GM23338 (cell line): ENCODE measurements around the gene KRTAP22-2. TPM values are rescaled to one million over a fixed set of nuclear protein-coding genes. Genes with fewer than 3 reads are reported as not detected.

Experiments used
- ATAC-seq: fragments of 200-7000 bp; cut with Tn5 transposase; 3 replicates; pipeline ENCODE4 v1.9.1; 2020
- DNase-seq: peaks from one replicate; pipeline ENCODE4 v3.0.0-alpha.2; 2015; ENCODE audit warnings: low spot score
- H2AFZ ChIP-seq: fragments of 200-600 bp; sonication (generic); 2 replicates; pipeline ENCODE4 v1.8.0; 2016; ENCODE audit warnings: antibody characterized with exemption, mild to moderate bottlenecking, moderate library complexity
- H3F3A ChIP-seq: fragments of 200-600 bp; sonication (generic); replicated peaks from 2 replicates; pipeline ENCODE4 v1.8.0; 2017; ENCODE audit warnings: antibody characterized with exemption, mixed run types, low read depth
- H3K27ac ChIP-seq: fragments of 200-600 bp; sonication (generic); 2 replicates; pipeline ENCODE4 v1.6.1; 2016; ENCODE audit warnings: low read depth
- H3K27me3 ChIP-seq: fragments of 200-600 bp; sonication (generic); 2 replicates; pipeline ENCODE4 v1.8.0; 2016; ENCODE audit warnings: mild to moderate bottlenecking, mixed run types, moderate library complexity; ENCODE audit not compliant: insufficient read depth
- H3K36me3 ChIP-seq: fragments of 200-600 bp; sonication (generic); 2 replicates; pipeline ENCODE4 v1.8.0; 2016; ENCODE audit warnings: mild to moderate bottlenecking; ENCODE audit not compliant: insufficient read depth
- H3K4me1 ChIP-seq: fragments of 200-600 bp; sonication (generic); 2 replicates; pipeline ENCODE4 v1.8.0; 2016; ENCODE audit warnings: mild to moderate bottlenecking, moderate library complexity; ENCODE audit not compliant: insufficient read depth
- H3K4me2 ChIP-seq: fragments of 200-600 bp; sonication (generic); 2 replicates; pipeline ENCODE4 v1.7.1; 2017; ENCODE audit warnings: mixed run types
- H3K4me3 ChIP-seq: fragments of 200-600 bp; sonication (generic); 2 replicates; pipeline ENCODE4 v1.6.1; 2016; ENCODE audit warnings: mixed run types
- H3K79me2 ChIP-seq: fragments of 200-600 bp; sonication (generic); replicated peaks from 2 replicates; pipeline ENCODE4 v1.8.0; 2017; ENCODE audit warnings: mild to moderate bottlenecking; ENCODE audit not compliant: insufficient read depth
- H3K9me2 ChIP-seq: fragments of 200-600 bp; sonication (generic); 2 replicates; pipeline ENCODE4 v1.8.0; 2017; ENCODE audit not compliant: insufficient read depth
- H4K20me1 ChIP-seq: fragments of 200-600 bp; sonication (generic); replicated peaks from 2 replicates; pipeline ENCODE4 v1.8.0; 2017; ENCODE audit warnings: mild to moderate bottlenecking; ENCODE audit not compliant: insufficient read depth
- H3K27ac Mint-ChIP-seq: 2 replicates; pipeline ENCODE4 v1.8.0; 2020; ENCODE audit warnings: inconsistent platforms, mild to moderate bottlenecking, moderate library complexity, mixed read lengths
- H3K27me3 Mint-ChIP-seq: 3 replicates; pipeline ENCODE4 v1.8.0; 2022; ENCODE audit warnings: low read depth, mild to moderate bottlenecking, moderate library complexity, mixed read lengths, inconsistent platforms; ENCODE audit not compliant: insufficient read depth, poor library complexity
- H3K36me3 Mint-ChIP-seq: 3 replicates; pipeline ENCODE4 v1.8.0; 2021; ENCODE audit warnings: low read depth, mild to moderate bottlenecking, inconsistent platforms, moderate library complexity, mixed read lengths
- H3K4me1 Mint-ChIP-seq: 3 replicates; pipeline ENCODE4 v1.8.0; 2020; ENCODE audit warnings: mild to moderate bottlenecking, inconsistent platforms, mixed read lengths
- H3K4me3 Mint-ChIP-seq: 3 replicates; pipeline ENCODE4 v1.8.0; 2021; ENCODE audit warnings: moderate library complexity, mild to moderate bottlenecking, inconsistent platforms, mixed read lengths
- H3K9me3 Mint-ChIP-seq: 3 replicates; pipeline ENCODE4 v1.8.0; 2020; ENCODE audit warnings: moderate library complexity, mild to moderate bottlenecking, inconsistent platforms, mixed read lengths
- CREB1 ChIP-seq: fragments of 250-450 bp; sonication (Bioruptor Pico); IDR thresholded peaks from 2 replicates; pipeline ENCODE4 v1.5.0; 2020; ENCODE audit warnings: low read depth, mild to moderate bottlenecking, moderate library complexity
- CTCF ChIP-seq, 2 experiments: fragments of 200-600 bp in 1 of 2; sonication (generic) in 1 of 2; conservative IDR thresholded peaks; 2 replicates each; pipeline versions ENCODE4 v1.5.1 to v1.6.1; 2016 to 2017; ENCODE audit warnings: antibody characterized with exemption in 2 of 2, low read depth in 2 of 2, mild to moderate bottlenecking in 2 of 2, moderate library complexity in 1 of 2
- ETS1 ChIP-seq: IDR thresholded peaks from 2 replicates; pipeline ENCODE4 v1.6.1; 2016; ENCODE audit warnings: antibody characterized with exemption
- EZH2phosphoT487 ChIP-seq: fragments of 200-600 bp; sonication (generic); IDR thresholded peaks from one replicate; pipeline ENCODE4 v1.8.1; 2018; ENCODE audit warnings: antibody characterized with exemption; ENCODE audit not compliant: unreplicated experiment
- JUNB ChIP-seq: IDR thresholded peaks from one replicate; pipeline ENCODE4 v1.6.1; 2016; ENCODE audit warnings: antibody characterized with exemption; ENCODE audit not compliant: unreplicated experiment
- NANOG ChIP-seq: IDR thresholded peaks from 2 replicates; pipeline ENCODE4 v1.6.1; 2016; ENCODE audit warnings: antibody characterized with exemption, borderline replicate concordance
- STAT1 ChIP-seq: IDR thresholded peaks from one replicate; pipeline ENCODE4 v1.6.1; 2016; ENCODE audit warnings: antibody characterized with exemption; ENCODE audit not compliant: unreplicated experiment
- ZNF114 ChIP-seq: fragments of 250-450 bp; sonication (Bioruptor Pico); IDR thresholded peaks from 2 replicates; pipeline ENCODE4 v1.5.0; 2020; ENCODE audit warnings: mild to moderate bottlenecking, moderate library complexity
- ZNF331 ChIP-seq: fragments of 250-450 bp; sonication (Bioruptor Pico); IDR thresholded peaks from 2 replicates; pipeline ENCODE4 v1.5.0; 2020; ENCODE audit warnings: low read depth, mild to moderate bottlenecking, moderate library complexity
- polyA plus RNA-seq: library from polyadenylated mRNA; unstranded; fragments of >200 nt; fragmentation: Nextera tagmentation; extraction: Ambion mirVana; gene quantifications from 2 replicates; pipeline ENCODE4 v1.2.1, GENCODE V29; 2016
- total RNA-seq: library from RNA; depleted of rRNA; stranded (reverse); fragments of >200 nt; shearing (Covaris generic); gene quantifications from 2 replicates; pipeline ENCODE4 v1.2.3, GENCODE V29; 2014
- TF ChIP-seq, protein P1 (sequence below): fragments of 250-450 bp; sonication (Bioruptor Pico); IDR thresholded peaks from 2 replicates; pipeline ENCODE4 v1.5.0; 2020; ENCODE audit warnings: mild to moderate bottlenecking, moderate library complexity

The KRTAP22-2 gene
- total and polyA plus RNA-seq, 2 experiments from 2014 or later, result not detected

DNA sequence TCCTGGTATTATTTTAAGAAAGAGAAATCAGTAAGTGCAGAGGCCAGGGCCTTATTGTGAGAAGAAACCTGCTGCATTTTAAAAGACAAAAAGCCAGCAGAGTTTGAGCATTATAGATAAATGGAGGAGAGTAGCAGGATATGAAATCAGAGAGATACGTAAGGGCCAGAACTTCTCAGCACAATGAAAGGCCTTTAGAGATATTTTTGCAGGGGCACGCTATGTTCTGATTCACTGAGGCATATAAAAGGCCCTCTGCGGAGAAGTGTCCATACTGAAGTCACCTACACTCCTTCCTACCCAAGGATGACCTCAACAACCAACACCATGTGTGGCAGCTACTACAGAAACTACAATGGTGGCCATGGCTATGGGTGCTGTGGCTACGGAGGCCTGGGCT lies 1.9 kb upstream of the KRTAP22-2 start, which contains the start of gene KRTAP6-3:
KRTAP6-3 (plus strand) TSS at position 301 of the 400 bp plus-strand sequence; CDS start at position 307, 6 bp downstream.
- H3K9me2 ChIP-seq, result no peaks in the 10 kb centered on the region
- ATAC-seq, result no peak
- no peaks in the 10 kb centered on the region for H3K9me3 Mint-ChIP-seq
- no peaks in the 10 kb centered on the region for H3F3A ChIP-seq
- TF ChIP-seq, protein P1, sequence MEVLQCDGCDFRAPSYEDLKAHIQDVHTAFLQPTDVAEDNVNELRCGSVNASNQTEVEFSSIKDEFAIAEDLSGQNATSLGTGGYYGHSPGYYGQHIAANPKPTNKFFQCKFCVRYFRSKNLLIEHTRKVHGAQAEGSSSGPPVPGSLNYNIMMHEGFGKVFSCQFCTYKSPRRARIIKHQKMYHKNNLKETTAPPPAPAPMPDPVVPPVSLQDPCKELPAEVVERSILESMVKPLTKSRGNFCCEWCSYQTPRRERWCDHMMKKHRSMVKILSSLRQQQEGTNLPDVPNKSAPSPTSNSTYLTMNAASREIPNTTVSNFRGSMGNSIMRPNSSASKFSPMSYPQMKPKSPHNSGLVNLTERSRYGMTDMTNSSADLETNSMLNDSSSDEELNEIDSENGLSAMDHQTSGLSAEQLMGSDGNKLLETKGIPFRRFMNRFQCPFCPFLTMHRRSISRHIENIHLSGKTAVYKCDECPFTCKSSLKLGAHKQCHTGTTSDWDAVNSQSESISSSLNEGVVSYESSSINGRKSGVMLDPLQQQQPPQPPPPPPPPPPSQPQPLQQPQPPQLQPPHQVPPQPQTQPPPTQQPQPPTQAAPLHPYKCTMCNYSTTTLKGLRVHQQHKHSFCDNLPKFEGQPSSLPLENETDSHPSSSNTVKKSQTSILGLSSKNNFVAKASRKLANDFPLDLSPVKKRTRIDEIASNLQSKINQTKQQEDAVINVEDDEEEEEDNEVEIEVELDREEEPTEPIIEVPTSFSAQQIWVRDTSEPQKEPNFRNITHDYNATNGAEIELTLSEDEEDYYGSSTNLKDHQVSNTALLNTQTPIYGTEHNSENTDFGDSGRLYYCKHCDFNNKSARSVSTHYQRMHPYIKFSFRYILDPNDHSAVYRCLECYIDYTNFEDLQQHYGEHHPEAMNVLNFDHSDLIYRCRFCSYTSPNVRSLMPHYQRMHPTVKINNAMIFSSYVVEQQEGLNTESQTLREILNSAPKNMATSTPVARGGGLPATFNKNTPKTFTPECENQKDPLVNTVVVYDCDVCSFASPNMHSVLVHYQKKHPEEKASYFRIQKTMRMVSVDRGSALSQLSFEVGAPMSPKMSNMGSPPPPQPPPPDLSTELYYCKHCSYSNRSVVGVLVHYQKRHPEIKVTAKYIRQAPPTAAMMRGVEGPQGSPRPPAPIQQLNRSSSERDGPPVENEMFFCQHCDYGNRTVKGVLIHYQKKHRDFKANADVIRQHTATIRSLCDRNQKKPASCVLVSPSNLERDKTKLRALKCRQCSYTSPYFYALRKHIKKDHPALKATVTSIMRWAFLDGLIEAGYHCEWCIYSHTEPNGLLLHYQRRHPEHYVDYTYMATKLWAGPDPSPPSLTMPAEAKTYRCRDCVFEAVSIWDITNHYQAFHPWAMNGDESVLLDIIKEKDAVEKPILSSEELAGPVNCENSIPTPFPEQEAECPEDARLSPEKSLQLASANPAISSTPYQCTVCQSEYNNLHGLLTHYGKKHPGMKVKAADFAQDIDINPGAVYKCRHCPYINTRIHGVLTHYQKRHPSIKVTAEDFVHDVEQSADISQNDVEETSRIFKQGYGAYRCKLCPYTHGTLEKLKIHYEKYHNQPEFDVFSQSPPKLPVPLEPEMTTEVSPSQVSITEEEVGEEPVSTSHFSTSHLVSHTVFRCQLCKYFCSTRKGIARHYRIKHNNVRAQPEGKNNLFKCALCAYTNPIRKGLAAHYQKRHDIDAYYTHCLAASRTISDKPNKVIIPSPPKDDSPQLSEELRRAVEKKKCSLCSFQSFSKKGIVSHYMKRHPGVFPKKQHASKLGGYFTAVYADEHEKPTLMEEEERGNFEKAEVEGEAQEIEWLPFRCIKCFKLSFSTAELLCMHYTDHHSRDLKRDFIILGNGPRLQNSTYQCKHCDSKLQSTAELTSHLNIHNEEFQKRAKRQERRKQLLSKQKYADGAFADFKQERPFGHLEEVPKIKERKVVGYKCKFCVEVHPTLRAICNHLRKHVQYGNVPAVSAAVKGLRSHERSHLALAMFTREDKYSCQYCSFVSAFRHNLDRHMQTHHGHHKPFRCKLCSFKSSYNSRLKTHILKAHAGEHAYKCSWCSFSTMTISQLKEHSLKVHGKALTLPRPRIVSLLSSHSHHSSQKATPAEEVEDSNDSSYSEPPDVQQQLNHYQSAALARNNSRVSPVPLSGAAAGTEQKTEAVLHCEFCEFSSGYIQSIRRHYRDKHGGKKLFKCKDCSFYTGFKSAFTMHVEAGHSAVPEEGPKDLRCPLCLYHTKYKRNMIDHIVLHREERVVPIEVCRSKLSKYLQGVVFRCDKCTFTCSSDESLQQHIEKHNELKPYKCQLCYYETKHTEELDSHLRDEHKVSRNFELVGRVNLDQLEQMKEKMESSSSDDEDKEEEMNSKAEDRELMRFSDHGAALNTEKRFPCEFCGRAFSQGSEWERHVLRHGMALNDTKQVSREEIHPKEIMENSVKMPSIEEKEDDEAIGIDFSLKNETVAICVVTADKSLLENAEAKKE (CRISPR knock-in tag), result no peak
- no peak for TF ChIP-seq CREB1 (CRISPR knock-in tag)
- no peak for TF ChIP-seq CTCF (conservative IDR thresholded peaks at IDR 0.05; ENCODE audit: low read depth in 2 of 2)
- TF ChIP-seq ZNF114 (CRISPR knock-in tag), result no peak
- TF ChIP-seq EZH2phosphoT487, result no peak
- TF ChIP-seq JUNB, result no peak
- no peak for TF ChIP-seq ZNF331 (CRISPR knock-in tag)
- no peak for TF ChIP-seq STAT1
- TF ChIP-seq NANOG, result no peak
- TF ChIP-seq ETS1, result no peak
- no peaks in the 10 kb centered on the region for H3K79me2 ChIP-seq
- H3K4me3 ChIP-seq, result no peak within 1 kb of the TSS
- no peaks in the 10 kb centered on the region for H3K27me3 Mint-ChIP-seq
- H3K36me3 ChIP-seq, result no peaks in the 10 kb centered on the region
- H3K36me3 Mint-ChIP-seq, result no peaks in the 10 kb centered on the region
- no peaks in the 10 kb centered on the region for H3K4me1 Mint-ChIP-seq
- H3K4me1 ChIP-seq, result no peaks in the 10 kb centered on the region
- no peaks in the 10 kb centered on the region for H3K27me3 ChIP-seq
- no peak within 1 kb of the TSS for H3K4me3 Mint-ChIP-seq
- H3K4me2 ChIP-seq, result no peak within 1 kb of the TSS
- DNase-seq, result no peak
- no peak within 1 kb of the TSS for H3K27ac ChIP-seq
- H3K27ac Mint-ChIP-seq, result no peak within 1 kb of the TSS
- no peak within 1 kb of the TSS for H2AFZ ChIP-seq
- no peaks in the 10 kb centered on the region for H4K20me1 ChIP-seq
